ENCODE data around the gene CHST6.

DNA sequence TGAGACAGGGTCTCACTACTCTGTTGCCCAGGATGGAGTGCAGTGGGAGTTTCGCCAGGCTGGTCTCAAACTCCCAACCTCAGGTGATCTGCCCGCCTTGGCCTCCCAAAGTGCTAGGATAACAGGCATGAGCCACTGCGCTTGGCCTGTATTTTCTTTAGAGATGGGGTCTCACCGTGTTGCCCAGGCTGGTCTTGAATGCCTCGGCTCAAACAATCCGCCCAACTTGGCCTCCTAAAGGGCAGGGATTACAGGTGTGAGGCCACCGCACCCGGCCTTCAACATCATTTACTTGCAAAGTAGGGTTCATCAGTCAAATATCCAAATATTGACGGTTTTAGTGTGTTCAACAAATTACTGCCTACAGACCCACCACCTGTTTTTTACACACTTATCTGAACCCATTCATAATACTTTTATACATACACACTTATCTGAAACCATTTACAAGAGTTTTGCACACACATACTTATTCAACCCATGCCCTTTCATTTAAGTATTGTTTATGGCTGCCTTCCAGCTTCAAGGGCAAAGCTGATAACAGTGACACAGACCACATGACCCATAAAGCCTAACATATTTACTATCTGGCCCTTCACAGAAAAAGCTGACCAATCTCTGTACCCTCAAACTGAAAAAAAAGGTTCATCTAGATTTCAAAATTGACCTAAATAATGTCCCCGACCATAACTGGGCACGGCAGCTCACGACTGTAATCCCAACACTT lies 42.6 kb downstream of the CHST6 start:
- TF ChIP-seq POLR2AphosphoS5 (IDR thresholded peaks at IDR 0.05; ENCODE audit: low read depth, low read length), result no peak
- TF ChIP-seq TAF1 (IDR thresholded peaks at IDR 0.05; ENCODE audit: borderline replicate concordance, insufficient read depth, low read length), result no peak
- TF ChIP-seq REST (IDR thresholded peaks at IDR 0.05; ENCODE audit: insufficient read depth in 1 of 2, low read depth in 2 of 2, low read length in 2 of 2), result no peak

All from PFSK-1 (cell line).